CD4-positive, alpha-beta T cell treated with Interleukin-10 for 1 hour (primary cell): ENCODE data around the gene CDH13.
A peak's percentile ranks its signal among the peaks of the same experiment; 100 is the strongest.
"Not testable (repeated sequence)": the region's sequence is repeated elsewhere in the genome, so short reads cannot be mapped to it uniquely, and the experiment has no call there.

Experiments
- DNase-seq: peaks from one replicate; pipeline ENCODE4 v3.0.0-alpha.2; 2020

The CDH13 gene

DNA sequence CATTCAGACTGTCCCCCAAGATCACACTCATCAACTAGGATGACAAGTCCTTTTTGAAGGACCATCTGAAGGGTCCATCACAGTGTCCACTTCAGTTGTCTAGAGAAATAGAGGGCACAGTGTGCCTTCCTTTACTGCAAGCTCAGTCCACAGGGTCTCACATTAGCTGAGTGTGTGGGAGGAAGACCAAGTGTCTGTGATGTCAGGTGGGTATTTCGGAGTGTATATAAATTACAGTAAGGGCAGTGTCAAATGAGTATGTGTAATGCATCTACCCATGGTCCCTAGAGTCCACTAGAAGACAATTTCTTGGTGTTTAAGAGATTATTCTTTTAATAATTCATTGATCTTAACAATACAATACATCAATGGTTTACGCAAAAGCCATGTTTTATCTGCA lies 272.2 kb downstream of the CDH13 start:
- no peak for DNase-seq

DNA sequence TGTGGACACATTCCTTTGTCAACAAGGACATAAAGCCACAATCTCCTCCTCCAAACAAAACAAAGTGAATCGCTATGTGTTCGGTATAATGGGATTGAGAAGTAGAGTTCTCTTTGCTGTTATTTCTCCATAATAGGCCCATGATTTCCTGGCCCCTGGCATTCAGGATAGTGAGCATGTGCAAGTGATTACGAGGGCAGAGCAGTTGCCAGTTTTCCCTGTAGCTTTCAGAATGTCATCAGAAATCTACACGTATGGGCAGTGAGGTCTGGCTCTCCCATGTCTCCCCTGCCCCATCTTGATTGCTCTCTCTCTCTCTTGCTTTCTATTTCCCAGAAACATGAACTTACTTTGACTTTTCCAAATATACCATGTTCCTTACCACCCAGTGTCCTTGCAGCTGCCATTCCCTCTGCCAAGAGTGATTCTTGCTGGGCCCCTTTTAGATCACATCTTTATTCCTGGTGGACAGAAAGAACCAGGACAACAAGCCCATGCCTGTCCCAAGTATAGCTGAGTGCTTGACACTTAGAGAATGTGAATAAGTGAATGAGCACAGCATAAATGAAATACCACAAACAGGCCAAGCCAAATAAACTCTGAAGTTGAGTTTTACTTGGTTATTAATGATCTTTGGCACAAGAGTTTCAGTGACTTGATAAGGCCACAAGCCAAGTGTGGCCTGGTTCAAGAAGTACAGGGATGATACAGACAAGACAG lies 273.1 kb downstream of the CDH13 start:
- no peak for DNase-seq

DNA sequence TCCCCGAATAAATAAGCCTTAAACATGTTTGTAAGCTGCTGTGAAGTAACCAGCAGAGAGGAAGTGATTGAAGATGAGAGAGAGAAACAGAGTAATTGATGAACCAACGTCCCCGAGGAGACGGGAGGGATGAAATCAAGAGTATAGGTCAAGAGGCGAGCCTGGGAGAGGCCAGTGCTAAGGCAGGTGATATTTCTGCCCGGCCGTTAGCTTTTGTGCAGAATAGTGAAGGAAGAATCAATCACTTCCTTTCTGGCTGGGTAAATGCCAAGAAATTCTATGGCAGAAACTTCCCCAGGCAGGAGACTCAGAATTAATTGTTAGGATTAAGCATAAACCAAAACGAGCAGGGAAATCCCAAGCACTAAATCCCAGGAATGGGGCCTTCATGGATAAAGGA lies 273.8 kb downstream of the CDH13 start:
- no peak for DNase-seq

DNA sequence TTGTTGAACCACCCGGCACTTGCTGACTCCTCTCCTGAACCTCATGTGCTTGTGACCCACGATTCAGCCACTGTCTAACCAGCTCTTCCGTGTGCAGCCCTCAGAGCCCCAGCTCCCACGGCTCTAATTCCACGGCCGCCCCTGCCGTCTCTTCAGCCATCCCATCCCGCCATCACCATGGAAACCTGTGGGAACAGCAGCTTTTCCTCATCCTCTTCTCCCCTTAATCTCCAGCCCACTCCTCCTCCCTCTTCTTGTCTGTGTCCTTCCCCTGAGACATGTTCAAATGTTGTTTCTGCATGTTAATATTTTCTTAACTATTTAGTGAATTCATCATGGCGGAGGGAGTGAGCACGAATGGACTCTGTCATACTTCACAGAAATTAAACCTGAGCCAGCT lies 285.2 kb downstream of the CDH13 start:
- no peak for DNase-seq

- DNase-seq, result no peak
Observed at GRCh38 chr16:82915139-82915824, 288.5 kb downstream of the CDH13 start.

DNA sequence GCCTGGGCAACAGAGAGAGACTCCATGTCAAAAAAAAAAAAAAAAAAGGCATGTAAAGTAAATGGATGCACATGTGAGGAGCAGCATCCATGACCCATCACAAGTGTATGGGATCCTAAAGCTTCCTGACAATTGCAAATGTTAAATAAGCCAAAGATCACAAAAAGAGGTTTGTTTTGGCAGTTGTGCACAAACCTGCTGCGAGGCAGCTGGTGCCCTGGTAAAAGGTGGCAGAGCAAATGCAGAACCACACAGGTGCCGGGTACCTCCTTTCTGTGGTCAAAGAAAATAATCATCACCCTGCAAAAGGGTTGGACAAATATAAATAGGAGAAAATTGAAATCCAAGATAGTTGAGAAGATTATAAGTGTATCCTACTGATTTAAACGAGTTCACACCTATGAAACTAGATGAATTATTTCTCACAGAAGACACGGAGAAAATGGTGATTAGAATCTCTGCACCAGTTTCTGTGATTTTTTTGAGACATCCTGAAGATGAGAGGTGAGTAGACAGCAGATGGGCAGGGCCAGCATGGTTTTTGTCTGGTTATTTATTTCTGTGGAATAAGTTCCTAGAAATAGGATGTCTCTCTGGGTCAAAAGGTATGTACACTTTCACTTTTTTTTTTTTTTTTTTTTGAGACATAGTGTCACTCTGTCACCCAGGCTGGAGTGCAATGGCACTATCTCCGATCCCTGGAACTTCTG lies 291.3 kb downstream of the CDH13 start:
- no peak for DNase-seq

DNA sequence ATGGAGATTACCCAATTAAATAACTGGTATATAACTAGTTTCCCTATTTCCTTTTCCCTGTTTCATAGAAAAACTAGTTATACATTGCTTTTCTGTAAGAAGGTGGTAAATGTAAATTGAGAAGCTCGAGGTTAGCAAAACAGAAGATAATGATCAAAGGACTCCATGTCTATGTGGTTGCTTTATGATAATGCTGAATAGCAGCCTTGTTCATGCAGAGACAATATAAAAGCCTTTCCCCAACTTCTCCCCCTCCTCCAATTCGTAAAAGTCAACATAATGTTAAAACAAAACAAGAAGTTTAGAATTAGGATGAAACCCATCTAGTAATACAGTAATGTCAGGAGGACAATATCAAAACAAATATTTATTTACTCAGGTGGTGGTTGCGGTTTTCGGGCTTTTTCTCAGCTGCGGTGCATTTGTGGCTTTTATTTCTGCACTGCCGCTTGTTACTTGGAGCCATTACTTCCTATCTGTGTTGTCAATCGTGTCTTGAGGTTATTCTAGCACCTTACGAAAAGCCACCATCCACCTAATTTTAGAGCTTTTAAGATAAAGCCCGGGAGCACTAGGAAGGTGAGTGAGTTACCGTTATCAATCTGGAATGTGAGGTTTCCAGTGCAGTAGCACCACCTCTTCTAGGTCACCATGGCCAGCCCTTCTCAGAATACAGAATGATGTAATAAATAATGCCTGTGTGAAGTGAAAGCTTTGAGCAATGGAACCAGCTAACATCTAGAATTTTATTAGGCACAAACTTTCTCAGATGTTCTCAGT lies 297.5 kb downstream of the CDH13 start:
- peak; percentile 34 for DNase-seq

DNA sequence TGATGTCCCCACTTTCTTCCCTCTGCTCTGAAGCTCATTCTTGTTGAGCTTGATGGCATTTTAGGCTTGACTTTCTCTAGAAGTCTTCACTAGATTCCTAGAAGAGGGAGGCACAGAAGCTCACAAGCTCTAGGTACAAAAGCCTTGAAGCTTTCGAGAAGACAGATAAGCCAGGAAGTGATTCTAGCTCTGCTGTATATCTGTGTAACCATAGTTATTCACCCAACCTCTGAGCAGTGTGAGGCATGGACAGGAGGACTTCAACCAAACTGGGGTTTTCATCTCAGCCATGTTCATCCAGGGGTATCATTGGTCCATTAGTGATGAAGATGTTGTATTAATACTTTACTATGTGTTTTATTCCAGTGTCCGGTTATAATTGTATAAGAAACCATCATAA lies 299.7 kb downstream of the CDH13 start:
- no peak for DNase-seq

DNA sequence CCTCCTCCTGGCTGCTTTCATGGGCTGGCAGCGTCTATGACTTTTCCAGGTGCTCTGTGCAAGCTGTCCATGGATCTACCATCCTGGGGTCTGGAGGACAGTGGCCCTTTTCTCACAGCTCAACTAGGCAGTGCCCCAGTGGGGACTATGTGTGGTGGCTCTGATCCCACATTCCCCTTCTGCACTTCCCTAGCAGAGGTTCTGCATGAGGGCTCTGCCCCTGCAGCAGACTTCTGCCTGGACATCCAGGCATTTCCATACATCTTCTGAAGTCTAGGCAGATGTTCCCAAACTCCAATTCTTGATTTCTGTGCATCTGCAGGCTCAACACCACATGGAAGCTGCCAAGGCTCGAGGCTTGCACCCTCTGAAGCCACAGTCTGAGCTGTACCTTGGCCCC lies 307.2 kb downstream of the CDH13 start:
- DNase-seq, result not testable (repeated sequence)

DNA sequence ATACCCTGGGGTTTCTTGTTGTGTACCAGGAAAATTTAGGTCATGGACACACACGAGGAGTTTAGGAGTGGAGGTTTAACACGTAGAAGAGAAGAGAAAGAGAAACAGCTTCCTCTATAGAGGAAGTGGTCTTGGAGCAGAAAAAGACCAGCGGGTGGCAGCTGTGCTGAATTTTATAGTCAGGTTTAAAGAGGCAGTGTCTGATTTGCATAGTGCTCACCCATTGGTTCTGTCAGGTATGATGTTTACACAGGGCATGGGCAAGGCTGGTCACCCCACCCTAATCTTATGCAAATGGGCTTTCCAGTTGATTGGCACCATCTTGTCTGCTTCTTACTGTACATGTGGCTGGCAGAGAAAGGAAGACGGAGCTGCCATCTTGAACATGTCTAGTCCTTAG lies 309.0 kb downstream of the CDH13 start:
- no peak for DNase-seq

DNA sequence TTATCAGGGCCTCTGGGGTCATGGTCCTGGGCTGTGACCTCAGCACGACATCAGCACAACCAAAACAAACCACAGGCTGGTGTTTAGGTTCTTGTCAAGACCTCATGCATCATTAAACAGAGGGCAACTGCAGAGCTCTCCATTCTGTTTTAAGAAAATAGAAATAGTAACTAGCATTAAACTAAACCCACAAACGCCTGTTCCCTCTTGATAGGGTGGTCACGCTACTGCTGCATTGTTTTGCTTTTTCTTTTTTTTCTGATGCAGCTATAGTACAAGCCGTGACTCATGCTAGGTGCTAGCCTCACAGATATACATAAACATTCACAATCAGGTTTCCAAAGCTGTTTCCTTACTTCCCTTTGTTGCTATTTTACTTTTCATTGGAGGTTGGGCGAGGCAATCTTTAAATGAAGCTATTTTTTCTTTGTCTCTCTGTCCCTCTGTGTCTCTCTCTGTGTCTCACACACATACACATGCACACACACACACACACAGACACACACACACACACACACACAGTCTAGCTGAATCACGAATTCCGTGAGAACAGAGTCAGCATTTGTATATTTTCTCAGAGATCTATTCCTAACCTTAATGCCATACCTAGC lies 310.3 kb downstream of the CDH13 start:
- DNase-seq, result no peak

GRCh38 chr16:82937926-82938520 lies 311.3 kb downstream of the CDH13 start:
- DNase-seq, result no peak

DNA sequence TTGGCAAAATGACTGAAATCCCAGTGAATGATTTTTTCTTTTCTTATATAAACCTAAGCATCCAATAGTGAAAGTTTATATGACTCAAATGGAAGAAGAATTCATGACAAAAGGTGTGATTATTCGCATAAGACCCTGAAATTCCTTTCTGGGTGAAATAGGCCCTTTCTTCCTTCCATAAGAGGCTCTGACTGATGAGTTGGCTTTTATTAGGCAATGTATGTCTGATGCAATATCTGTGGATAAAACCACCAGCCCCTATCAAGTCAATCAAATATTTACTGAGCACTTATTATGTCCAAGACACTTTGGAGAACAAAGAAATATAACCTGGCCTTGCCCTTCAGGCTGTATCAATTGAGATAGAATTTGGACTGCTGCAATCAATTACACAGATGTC lies 316.6 kb downstream of the CDH13 start:
- DNase-seq, result no peak

- peak; percentile 43 for DNase-seq
Observed at GRCh38 chr16:82945420-82946101, 318.8 kb downstream of the CDH13 start.

DNA sequence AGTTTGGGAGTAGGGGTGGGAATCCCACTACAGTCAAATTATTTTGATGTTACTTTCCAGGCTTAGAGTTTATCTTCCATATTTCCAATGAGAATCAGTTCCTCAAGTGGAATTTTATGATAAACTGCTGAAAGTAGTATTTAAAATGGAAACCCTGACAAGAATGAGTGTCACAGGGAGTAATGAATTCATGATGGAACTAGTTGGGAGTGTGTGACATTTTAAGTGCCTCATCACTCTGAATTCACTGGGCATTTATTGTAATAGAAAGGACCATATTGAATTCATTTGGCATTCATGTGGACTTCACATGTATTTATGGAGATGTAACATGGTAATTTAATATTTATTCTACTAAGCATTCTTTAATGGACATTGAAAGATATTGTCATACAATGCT lies 320.9 kb downstream of the CDH13 start:
- no peak for DNase-seq

DNA sequence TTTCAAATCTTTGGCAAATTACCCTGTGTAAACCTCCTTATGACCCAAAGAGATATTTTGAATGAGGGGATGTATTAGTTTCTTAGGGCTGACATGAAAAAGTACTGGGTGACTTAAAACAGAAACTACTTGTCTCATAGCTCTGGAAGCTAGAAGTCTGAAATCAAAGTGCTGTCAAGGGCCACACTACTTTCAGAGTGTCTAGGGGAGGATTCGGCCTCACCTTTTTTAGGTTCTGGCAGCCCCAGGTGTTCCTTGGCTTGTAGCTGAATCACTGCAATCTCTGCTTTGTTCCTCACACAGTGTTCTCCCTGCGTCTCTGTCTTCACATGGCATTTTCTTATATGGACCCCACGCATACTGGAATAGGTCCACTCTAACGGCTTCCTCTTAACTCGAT lies 322.2 kb downstream of the CDH13 start:
- DNase-seq, result no peak

DNA sequence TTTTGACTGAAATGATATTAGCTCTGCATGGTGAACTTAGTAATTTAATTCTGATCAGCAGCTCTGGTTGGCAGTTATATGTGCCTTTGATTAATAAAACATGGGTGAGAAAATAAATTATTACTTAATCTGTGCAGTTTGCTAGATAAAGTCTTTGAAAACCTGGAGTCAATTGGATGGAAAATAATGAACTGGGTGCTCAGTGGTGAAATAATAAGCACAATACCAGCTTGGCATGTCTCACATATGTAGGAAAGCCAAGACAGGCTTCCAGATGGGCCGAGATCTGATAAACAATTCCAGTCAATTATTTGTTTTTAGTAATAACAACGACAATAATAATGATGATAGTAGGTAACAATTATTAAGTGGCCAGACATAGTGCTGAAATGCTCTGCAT lies 326.7 kb downstream of the CDH13 start:
- DNase-seq, result no peak

GRCh38 chr16:82954224-82954929 lies 327.6 kb downstream of the CDH13 start:
- no peak for DNase-seq

- DNase-seq, result no peak
Observed at GRCh38 chr16:82955741-82956348, 329.1 kb downstream of the CDH13 start.

- no peak for DNase-seq
Observed at GRCh38 chr16:82957212-82957611, 330.4 kb downstream of the CDH13 start.

GRCh38 chr16:82960918-82961317 lies 334.1 kb downstream of the CDH13 start:
- DNase-seq, result no peak
